ENCODE measurements around the gene SEL1L3.

SEL1L3 gene

GRCh38 chr4:25759101-25759500, 103.7 kb downstream of the SEL1L3 start:
- TF ChIP-seq REST (IDR thresholded peaks at IDR 0.05; ENCODE audit: insufficient replicate concordance, low read depth) (no peak), POLR2AphosphoS5 (IDR thresholded peaks at IDR 0.05; ENCODE audit: low read depth) (no peak)
- no peak overlapping the region for H3K4me3 ChIP-seq (replicated peaks; ENCODE audit: insufficient read depth, low read length)
- no peak for DNase-seq (ENCODE audit: low read depth in 1 of 2, low spot score in 1 of 2)
- H3K27me3 ChIP-seq (ENCODE audit: insufficient read depth, poor library complexity, severe bottlenecking), result no peaks in the 10 kb centered on the region
- H3K27ac ChIP-seq (replicated peaks), result no peak overlapping the region

GRCh38 chr4:25757452-25757851, 105.3 kb downstream of the SEL1L3 start:
- no peak overlapping the region for H3K4me3 ChIP-seq (replicated peaks; ENCODE audit: insufficient read depth, low read length)
- no peak for TF ChIP-seq REST (IDR thresholded peaks at IDR 0.05; ENCODE audit: insufficient replicate concordance, low read depth)
- no peak for TF ChIP-seq CTCF (IDR thresholded peaks at IDR 0.05; ENCODE audit: insufficient read depth, low read length)
- no peak for DNase-seq (ENCODE audit: low read depth in 1 of 2, low spot score in 1 of 2)
- H3K27ac ChIP-seq (replicated peaks), result no peak overlapping the region
- no peaks in the 10 kb centered on the region for H3K27me3 ChIP-seq (ENCODE audit: insufficient read depth, poor library complexity, severe bottlenecking)

GRCh38 chr4:25756503-25756902, 106.3 kb downstream of the SEL1L3 start:
- no peak overlapping the region for H3K27ac ChIP-seq (replicated peaks)

More at GRCh38 chr4:25756503-25756902, 106.3 kb downstream of the SEL1L3 start:
- TF ChIP-seq CTCF (IDR thresholded peaks at IDR 0.05; ENCODE audit: insufficient read depth, low read length) (no peak), REST (IDR thresholded peaks at IDR 0.05; ENCODE audit: insufficient replicate concordance, low read depth) (no peak), GABPA (IDR thresholded peaks at IDR 0.05; ENCODE audit: low read depth) (no peak), POLR2AphosphoS5 (IDR thresholded peaks at IDR 0.05; ENCODE audit: low read depth) (no peak), SPI1 (IDR thresholded peaks at IDR 0.05; ENCODE audit: borderline replicate concordance, low read depth) (no peak)
- no peak for DNase-seq (ENCODE audit: low read depth in 1 of 2, low spot score in 1 of 2)
- no peaks in the 10 kb centered on the region for H3K27me3 ChIP-seq (ENCODE audit: insufficient read depth, poor library complexity, severe bottlenecking)
- H3K4me3 ChIP-seq (replicated peaks; ENCODE audit: insufficient read depth, low read length), result no peak overlapping the region
